ENCODE measurements around the gene TSPAN9.

DNA sequence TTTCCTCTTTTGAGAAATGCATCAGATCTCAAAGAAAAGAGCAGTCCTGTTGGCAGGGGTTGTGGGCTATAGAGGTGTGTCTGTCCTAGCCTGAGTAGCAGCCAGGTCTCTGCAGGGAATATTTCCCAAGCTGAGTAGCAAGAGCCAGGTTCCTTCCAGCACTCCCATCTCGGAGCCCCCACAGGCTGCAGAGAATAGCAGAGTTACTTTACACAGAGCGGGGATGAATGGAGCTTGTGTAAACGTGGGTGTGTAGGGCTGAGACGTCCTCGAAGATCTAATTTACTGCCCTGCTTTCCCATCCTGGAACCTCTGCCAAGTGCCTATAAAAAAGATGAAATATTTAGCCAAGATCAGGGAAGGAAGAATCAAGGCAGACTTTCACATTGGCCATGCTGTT lies 156.6 kb downstream of the TSPAN9 start:
- TF ChIP-seq YY1 (IDR thresholded peaks at IDR 0.05; ENCODE audit: low read depth), result no peak
- TF ChIP-seq EZH2phosphoT487 (IDR thresholded peaks at IDR 0.05; ENCODE audit: borderline replicate concordance, low read depth), result no peak

Data from SK-N-SH (cell line).